OCI-LY7 (cell line): ENCODE results near the gene DLX1. TPM values are rescaled to one million over a fixed set of nuclear protein-coding genes. Genes with fewer than 3 reads are reported as not detected.

Source experiments
- BruUV-seq: library from RNA; stranded (reverse); fragments of 400-500 nt; replicated peaks from 2 replicates; lab custom pipeline; 2021; lab: Mats Ljungman, UMichigan
- CTCF ChIA-PET: fragments of 300-600 bp; sonication (Branson Sonifier 250); formaldehyde crosslinking; loops from one replicate; lab custom pipeline; 2022; ENCODE audit warnings: antibody characterized with exemption; ENCODE audit not compliant: unreplicated experiment; lab: Charles Lee
- POLR2A ChIA-PET: fragments of 300-600 bp; sonication (Branson Sonifier 250); formaldehyde crosslinking; loops from one replicate; lab custom pipeline; 2022; ENCODE audit warnings: antibody characterized with exemption; lab: Charles Lee
- DNase-seq: peaks from one replicate; pipeline ENCODE4 v3.0.0-alpha.2; 2015; ENCODE audit warnings: low spot score
- H2AFZ ChIP-seq: fragments of 200-600 bp; sonication (generic), shearing (Covaris generic); 2 replicates; pipeline ENCODE4 v1.6.1; 2014; ENCODE audit warnings: mild to moderate bottlenecking, antibody characterized with exemption, low read length, moderate library complexity
- H3K27ac ChIP-seq: fragments of 200-600 bp; sonication (generic); 2 replicates; pipeline ENCODE4 v1.5.1; 2014; ENCODE audit warnings: mixed run types, low read depth, mild to moderate bottlenecking, moderate library complexity, low read length, inconsistent platforms; ENCODE audit not compliant: poor library complexity, severe bottlenecking
- H3K36me3 ChIP-seq: fragments of 200-600 bp; sonication (generic); 2 replicates; pipeline ENCODE4 v1.6.1; 2014; ENCODE audit warnings: mild to moderate bottlenecking, antibody characterized with exemption, low read length, moderate library complexity, mixed read lengths; ENCODE audit not compliant: insufficient read depth
- H3K4me1 ChIP-seq: fragments of 200-600 bp; sonication (generic); 2 replicates; pipeline ENCODE4 v1.5.1; 2014; ENCODE audit warnings: mild to moderate bottlenecking, low read length; ENCODE audit not compliant: insufficient read depth, poor library complexity, severe bottlenecking
- H3K4me2 ChIP-seq: fragments of 200-600 bp; sonication (generic); 2 replicates; pipeline ENCODE4 v1.6.1; 2014; ENCODE audit warnings: mild to moderate bottlenecking, low read length
- H3K4me3 ChIP-seq: fragments of 200-600 bp; sonication (generic); 2 replicates; pipeline ENCODE4 v1.5.1; 2014; ENCODE audit warnings: mild to moderate bottlenecking, low read depth, low read length; ENCODE audit not compliant: poor library complexity, severe bottlenecking
- H3K79me2 ChIP-seq: fragments of 200-600 bp; sonication (generic); 2 replicates; pipeline ENCODE4 v1.6.1; 2016; ENCODE audit warnings: low read depth, mild to moderate bottlenecking, low read length, moderate library complexity, mixed read lengths; ENCODE audit not compliant: insufficient read depth
- H3K9me2 ChIP-seq: fragments of 200-600 bp; sonication (generic); 2 replicates; pipeline ENCODE4 v1.6.1; 2016; ENCODE audit warnings: mild to moderate bottlenecking, low read length, mixed read lengths; ENCODE audit not compliant: insufficient read depth
- H3K9me3 ChIP-seq: fragments of 200-600 bp; sonication (generic); 2 replicates; pipeline ENCODE4 v1.6.1; 2014; ENCODE audit warnings: mild to moderate bottlenecking, mixed run types, low read length, mixed read lengths
- H4K20me1 ChIP-seq: fragments of 200-600 bp; sonication (generic); 2 replicates; pipeline ENCODE4 v1.6.1; 2014; ENCODE audit warnings: mild to moderate bottlenecking, antibody characterized with exemption, low read length, moderate library complexity, mixed read lengths; ENCODE audit not compliant: insufficient read depth
- CTCF ChIP-seq: fragments of 200-600 bp; sonication (generic); conservative IDR thresholded peaks from 2 replicates; pipeline ENCODE4 v1.5.1; 2014; ENCODE audit warnings: mild to moderate bottlenecking, antibody characterized with exemption, low read length, moderate library complexity, mixed read lengths
- EZH2phosphoT487 ChIP-seq: fragments of 200-600 bp; sonication (generic); IDR thresholded peaks from 2 replicates; pipeline ENCODE4 v1.6.1; 2018; ENCODE audit warnings: low read depth, borderline replicate concordance, mild to moderate bottlenecking, mixed run types, antibody characterized with exemption, low read length, moderate library complexity, mixed read lengths
- intact Hi-C: fragments of 100-400 bp; cut with micrococcal nuclease; formaldehyde crosslinking; loops from one replicate; pipeline ENCODE4 v1.10.0; 2022; ENCODE audit not compliant: unreplicated experiment
- total RNA-seq, 2 experiments: library from RNA; depleted of rRNA in 1 of 2; stranded (reverse); fragments of >200 nt in 1 of 2; shearing (Covaris generic) in 1 of 2; gene quantifications; 2 replicates each; pipeline ENCODE4 v1.2.3, GENCODE V29; 2014 to 2022

The DLX1 gene
- total RNA-seq, 2 experiments from 2014 or later: not detected

DNA sequence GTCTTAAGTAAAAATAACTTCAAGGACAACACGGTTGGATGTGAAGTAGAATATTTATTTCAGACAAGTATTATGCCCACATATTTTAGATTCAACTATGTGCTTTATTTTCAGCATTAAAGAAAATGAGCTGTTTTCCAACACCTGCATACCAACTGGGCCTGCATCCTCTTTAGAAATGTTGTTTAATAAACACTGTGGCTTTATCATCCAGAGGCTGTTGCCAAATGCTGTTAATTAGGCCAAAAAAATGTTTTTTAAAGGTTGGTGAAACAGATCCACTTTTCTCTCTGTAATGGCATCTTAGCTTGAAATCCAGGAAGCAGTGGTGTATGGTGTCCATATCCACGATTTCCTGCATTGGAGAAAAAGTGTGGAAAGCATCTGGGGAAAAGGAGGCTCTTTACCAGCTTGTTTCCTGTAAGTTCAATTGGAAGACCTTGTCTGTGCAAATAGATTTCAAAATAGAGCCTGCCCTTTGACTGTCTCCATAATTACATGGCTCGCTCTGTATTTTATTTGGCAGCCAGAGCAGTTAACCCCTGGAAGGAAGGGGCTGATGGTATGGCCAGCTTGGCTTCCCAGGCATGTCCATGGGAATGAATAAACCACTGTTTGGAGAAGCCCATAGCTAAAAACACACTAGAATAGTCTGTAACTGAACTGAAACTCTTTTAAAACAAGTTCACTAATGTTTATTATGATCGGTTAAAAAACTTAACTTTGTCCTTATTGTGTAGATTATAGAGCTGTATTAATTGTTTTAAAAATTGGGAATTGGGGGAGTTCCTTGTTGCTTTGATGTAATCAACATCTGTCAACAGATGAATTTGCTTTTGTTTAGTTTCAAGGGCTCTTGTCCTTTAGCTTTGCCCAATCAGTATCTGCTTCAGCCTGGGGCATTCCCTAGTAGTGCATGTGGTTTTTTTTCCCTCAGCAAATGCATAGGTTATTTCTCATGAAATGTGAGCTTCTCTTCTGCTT is 33.0 kb upstream of the DLX1 start:
- TF ChIP-seq EZH2phosphoT487: no peak
- Histone ChIP-seq H3K9me2 (no peaks in the 10 kb centered on the region), H4K20me1 (no peaks in the 10 kb centered on the region), H3K79me2 (no peaks in the 10 kb centered on the region), H3K9me3 (no peaks in the 10 kb centered on the region), H3K36me3 (no peaks in the 10 kb centered on the region), H3K4me2 (no peak overlapping the region), H2AFZ (no peak overlapping the region), H3K4me1 (no peaks in the 10 kb centered on the region), H3K27ac (no peak overlapping the region), H3K4me3 (no peak overlapping the region)
- DNase-seq: no peak
- ChIA-PET POLR2A (interaction anchor here (0.7 to 2.5 kb wide), 3 partner anchors 9 to 14 kb away, joined by 4 to 10 read pairs (median 7); no protein-coding TSS in a partner anchor), CTCF (no interaction called here)
- BruUV-seq: no TSS peak
- intact Hi-C loops: no loop called here

GRCh38 chr2:172053486-172053885 is 31.8 kb upstream of the DLX1 start:
- H3K9me3 ChIP-seq: no peaks in the 10 kb centered on the region
- intact Hi-C loops: no loop called here
- ChIA-PET CTCF (no interaction called here), POLR2A (interaction anchor here (1.0 kb wide), 1 partner anchor 20 kb away, joined by 4 read pairs; no protein-coding TSS in a partner anchor)
- no peak for DNase-seq
- H3K4me1 ChIP-seq: no peaks in the 10 kb centered on the region
- TF ChIP-seq EZH2phosphoT487 (no peak), CTCF (no peak)
- no peak overlapping the region for H3K4me2 ChIP-seq
- H3K4me3 ChIP-seq: no peak overlapping the region
- no TSS peak for BruUV-seq
- H3K36me3 ChIP-seq: no peaks in the 10 kb centered on the region
- no peak overlapping the region for H3K27ac ChIP-seq
- no peaks in the 10 kb centered on the region for H4K20me1 ChIP-seq
- no peaks in the 10 kb centered on the region for H3K9me2 ChIP-seq
- no peaks in the 10 kb centered on the region for H3K79me2 ChIP-seq
- H2AFZ ChIP-seq: no peak overlapping the region

GRCh38 chr2:172056293-172056692 is 29.0 kb upstream of the DLX1 start:
- H3K9me2 ChIP-seq: no peaks in the 10 kb centered on the region
- no peaks in the 10 kb centered on the region for H3K9me3 ChIP-seq
- H3K4me3 ChIP-seq: no peak overlapping the region
- no TSS peak for BruUV-seq
- no peaks in the 10 kb centered on the region for H3K36me3 ChIP-seq
- no peak for DNase-seq
- no peaks in the 10 kb centered on the region for H3K4me1 ChIP-seq
- H3K4me2 ChIP-seq: no peak overlapping the region
- no peak overlapping the region for H2AFZ ChIP-seq
- H3K27ac ChIP-seq: no peak overlapping the region
- ChIA-PET POLR2A (interaction anchor here (0.7 to 1.4 kb wide), 3 partner anchors 10 to 62 kb away, joined by 3 to 4 read pairs (median 4); no protein-coding TSS in a partner anchor), CTCF (no interaction called here)
- no peaks in the 10 kb centered on the region for H4K20me1 ChIP-seq
- H3K79me2 ChIP-seq: no peaks in the 10 kb centered on the region
- intact Hi-C loops: no loop called here
- no peak for TF ChIP-seq EZH2phosphoT487
- no peak for TF ChIP-seq CTCF
